Hematopoietic multipotent progenitor cell (in vitro differentiated cells): Measurements from ENCODE around the gene IKBKG. TPM values are rescaled to one million over a fixed set of nuclear protein-coding genes. Genes with fewer than 3 reads are reported as not detected.
"Not testable (repeated sequence)": the region's sequence is repeated elsewhere in the genome, so short reads cannot be mapped to it uniquely, and the experiment has no call there.

Source experiments
- DNase-seq, 3 donors: peaks; one replicate each; pipeline ENCODE4 v3.0.0-alpha.2; 2011 to 2015; ENCODE audit warnings: low read depth in 2 of 3, low spot score in 2 of 3
- total RNA-seq: library from RNA; depleted of rRNA; stranded (reverse); fragments of >200 nt; gene quantifications from one replicate; pipeline ENCODE4 v1.2.3, GENCODE V29; 2012

Gene IKBKG
- total RNA-seq, 1 donor: 13.2 TPM

DNA sequence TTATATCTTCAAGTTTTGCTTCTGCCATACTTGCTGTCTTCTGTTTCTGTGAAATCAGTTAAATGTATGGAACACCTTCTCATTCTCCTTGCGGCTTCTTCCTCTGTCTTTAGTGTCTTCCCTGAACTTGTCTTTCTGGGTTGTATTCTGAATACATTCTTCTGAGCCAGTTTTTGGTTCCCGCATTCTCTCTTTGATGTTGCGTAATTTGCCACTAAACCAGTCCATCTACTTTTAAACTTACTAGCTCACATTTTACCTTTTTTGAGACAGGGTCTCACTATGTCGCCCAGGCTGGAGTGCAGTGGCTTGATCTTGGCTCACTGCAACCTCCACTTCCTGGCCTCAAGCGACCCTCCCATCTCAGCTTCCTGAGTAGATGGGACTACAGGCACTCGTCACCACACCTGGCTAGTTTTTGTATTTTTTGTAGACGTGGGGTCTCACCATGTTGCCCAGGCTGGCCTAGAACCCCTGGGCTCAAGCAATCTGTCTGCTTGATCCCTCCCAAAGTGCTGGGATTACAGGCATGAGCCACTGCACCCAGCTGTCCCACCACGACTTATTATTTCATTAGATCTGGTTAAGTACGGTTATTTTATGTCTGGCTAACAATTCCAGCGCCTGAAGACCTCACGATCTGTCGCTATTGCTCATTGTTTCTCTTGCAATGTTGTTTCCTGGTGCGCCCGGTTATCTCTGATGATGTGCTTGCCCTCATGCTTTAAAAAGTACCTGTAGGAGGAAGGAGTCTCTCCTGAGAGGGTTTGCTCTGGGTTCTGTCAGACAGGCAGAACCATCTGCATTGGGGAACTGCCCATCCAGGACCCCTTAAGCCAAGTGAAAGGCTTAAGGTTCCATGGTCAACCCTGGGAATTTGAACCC, 21.6 kb upstream of the IKBKG start:
- DNase-seq: no peak

DNA sequence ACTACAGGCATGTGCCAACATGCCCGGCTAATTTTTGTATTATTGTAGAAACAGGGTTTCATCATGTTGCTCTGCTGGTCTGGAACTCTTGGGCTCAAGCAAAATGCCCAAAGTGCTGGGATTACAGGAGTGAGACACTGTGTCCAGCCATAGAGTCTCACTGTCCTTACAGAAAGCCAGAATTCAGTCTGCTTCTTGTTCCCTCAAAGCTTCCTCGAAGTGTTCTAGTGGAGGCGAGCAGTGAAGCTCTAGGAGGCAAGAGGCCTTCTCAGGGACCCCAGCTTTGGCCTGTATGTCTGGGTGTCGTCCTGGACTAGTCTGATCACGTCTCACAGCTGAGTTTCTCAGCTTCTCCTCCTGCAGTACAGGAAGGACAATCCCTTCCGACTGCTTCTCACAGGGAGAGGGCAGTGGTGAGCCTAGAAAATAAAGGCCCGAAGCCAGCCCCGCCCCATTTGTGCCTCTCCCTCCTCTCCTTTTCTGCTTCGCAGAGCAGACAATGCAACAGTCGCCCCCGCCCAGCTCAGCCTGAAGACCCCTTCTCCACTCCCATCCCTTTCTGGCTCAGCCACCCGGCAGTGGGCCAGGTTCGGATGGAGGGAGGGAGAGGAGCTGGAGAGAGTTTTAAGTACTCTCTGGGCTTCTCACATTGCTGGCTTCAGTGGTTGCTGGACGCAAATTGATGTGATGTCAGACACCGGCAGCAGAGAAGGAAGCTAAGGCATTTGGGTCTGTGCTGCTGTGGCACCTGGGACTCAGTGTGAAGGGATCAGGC, 20.3 kb upstream of the IKBKG start:
- DNase-seq: peak in 2 of 3 donors; percentile 59 to 62

DNA sequence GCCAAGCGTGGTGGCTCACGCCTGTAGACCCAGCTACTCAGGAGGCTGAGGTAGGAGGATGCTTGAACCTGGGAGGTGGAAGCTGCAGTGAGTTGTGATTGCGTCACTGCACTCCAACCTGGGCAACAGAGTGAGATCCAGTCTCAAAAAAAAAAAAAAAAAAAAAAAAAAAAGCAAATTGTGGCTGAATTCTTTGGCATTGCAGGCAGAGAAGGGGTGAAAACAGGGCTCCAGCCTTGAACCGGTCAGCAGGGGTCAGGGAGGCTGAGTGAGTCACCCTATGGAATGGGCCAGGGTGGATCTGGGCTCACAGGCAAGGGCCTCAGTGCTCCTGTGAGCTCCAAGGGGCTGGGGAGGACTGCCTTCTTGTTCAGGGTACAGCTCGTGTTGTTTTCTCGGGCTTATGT, 18.2 kb upstream of the IKBKG start:
- no peak for DNase-seq

DNA sequence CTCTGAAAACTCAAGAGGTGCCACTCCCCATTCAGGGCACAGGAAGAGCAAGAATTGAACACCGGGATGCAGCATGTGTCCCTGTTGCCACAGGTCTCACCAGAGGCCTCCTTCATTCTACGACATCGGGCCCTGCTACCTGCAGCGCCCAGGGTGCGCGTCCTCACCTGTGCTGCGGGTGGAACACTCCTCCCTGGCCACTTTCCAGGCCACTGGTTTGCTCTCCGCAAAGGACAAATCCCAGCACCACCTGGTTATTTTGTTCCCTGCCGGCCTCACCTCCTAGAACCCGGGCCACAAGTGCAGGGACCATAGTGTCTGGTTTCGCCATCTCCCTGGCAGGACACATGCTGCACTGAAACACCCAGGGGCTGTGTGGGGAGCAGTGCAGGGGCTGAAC, 17.1 kb upstream of the IKBKG start:
- DNase-seq: no peak

DNA sequence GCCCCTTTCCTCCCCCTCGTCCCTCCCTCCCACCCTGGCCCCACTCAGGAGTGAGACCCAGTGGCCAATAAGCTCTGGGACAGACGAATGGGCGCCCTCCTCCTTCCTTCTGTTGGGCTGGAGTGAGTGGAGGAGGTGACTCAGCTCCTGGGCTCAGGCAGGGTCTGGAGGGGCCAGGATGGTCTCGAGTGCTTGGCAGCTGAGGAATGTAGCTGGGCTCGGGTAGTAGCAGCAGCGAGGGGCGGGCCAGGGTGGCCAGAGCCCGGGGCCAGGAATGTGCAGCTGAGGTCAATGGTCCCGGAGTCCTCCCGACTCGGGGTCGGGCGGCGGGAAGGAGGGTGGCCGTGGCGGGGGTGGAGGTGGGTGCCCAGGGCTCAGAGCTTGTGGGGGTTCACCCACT, 15.8 kb upstream of the IKBKG start:
- no peak for DNase-seq

DNA sequence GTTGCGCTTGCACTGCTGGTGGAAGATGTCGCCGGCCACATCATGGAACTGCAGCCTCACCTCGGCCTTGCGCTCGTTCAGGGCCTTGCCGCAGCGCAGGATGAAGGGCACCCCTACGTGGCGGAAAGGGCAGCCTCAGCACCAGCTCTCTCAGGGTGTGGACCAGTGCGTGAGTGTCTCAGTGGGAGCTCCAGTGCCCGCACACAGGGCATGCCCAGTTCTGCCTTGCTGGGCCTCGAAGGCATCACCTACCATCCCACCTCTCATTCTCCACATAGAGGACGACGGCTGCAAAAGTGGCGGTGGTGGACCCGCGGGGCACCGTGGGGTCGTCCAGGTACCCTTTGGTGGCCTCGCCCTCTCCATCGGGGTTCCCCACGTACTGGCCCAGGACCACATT, 14.7 kb upstream of the IKBKG start:
- DNase-seq: no peak

DNA sequence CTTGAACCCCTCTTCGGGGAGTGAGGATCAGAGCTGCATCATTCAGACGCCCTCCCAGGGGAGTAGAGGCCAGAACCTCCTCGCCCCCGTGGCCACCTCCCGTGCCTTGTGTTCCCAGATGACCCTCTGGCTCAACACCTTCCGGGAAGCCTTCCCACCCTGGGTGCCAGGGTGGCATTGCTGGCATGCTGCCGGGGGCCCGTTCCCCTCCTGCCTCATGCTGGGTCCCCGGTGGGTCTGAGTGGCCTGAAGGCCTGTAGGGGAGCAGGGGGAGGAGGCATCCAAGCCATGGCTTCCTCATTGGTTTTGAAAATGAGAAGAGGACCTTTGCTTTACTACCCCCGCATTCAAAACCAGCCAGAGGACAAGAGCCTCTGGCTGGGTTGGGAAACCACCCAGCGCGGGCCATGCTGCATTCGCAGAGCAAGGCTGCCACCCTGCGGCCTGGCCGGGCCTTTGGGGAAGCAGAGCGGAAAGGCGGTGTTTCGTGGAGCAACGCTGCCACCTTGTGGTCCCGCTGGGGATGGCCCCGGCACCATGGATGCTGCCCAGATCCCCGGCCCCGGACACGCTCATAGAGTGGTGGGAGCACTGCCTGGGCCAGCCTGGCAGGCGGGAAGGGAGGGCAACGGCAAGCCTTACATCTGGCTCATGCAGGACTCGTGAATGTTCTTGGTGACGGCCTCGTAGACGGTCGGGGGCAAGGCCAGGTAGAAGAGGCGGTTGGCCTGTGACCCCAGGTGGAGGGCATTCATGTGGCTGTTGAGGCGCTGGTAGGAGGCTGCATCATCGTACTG, 12.7 kb upstream of the IKBKG start:
- DNase-seq: peak; percentile 79 to 84 (median 84)

DNA sequence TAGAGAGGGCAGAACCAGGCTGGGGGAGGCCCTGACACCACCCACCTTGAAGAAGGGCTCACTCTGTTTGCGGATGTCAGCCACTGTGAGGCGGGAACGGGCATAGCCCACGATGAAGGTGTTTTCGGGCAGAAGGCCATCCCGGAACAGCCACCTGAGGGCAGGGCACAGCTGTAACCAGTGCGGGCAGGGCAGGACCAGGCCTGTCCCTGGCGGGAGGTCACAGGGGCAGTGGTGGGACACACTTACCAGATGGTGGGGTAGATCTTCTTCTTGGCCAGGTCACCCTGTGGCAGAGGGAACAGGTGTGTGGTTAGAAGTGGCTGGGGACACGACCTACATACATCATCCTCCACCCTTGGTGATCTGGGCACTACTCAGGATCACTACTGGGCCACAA, 11.5 kb upstream of the IKBKG start:
- no peak for DNase-seq

DNA sequence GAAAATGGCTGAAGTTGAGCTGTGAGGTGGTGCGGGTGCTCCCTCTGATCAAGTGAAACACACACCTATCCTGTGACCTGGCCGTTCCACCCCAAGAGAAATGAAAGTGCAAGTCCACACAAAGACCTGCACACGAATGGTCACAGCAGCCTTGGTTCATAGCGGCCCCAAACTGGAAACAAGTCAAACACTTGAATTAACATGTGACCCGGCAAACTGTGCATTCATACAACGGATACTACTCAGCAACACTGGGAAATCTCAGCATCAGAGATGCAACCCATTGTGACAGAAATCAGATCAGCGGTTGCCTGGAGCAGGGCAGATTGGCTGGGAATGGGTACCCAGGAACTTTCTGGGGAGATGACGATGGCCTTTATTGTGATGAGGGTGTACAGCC, 8.3 kb upstream of the IKBKG start:
- DNase-seq: no peak

DNA sequence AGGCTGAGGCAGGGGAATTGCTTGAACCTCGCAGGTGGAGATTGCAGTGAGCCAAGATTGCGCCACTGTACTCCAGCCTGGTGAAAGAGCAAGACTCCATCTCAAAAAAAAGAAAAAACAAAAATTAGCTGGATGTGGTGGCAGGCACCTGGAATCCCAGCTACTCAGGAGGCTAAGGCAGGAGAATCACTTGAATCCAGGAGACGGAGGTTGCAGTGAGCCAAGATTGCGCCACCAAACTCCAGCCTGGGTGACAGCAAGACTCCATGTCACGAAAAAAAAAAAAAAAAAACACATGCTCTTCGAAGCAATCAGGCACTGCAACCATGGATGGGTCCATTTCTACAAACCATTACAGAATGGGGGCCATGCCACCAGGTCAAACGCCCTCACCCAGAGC, 7.1 kb upstream of the IKBKG start:
- not testable (repeated sequence) for DNase-seq

DNA sequence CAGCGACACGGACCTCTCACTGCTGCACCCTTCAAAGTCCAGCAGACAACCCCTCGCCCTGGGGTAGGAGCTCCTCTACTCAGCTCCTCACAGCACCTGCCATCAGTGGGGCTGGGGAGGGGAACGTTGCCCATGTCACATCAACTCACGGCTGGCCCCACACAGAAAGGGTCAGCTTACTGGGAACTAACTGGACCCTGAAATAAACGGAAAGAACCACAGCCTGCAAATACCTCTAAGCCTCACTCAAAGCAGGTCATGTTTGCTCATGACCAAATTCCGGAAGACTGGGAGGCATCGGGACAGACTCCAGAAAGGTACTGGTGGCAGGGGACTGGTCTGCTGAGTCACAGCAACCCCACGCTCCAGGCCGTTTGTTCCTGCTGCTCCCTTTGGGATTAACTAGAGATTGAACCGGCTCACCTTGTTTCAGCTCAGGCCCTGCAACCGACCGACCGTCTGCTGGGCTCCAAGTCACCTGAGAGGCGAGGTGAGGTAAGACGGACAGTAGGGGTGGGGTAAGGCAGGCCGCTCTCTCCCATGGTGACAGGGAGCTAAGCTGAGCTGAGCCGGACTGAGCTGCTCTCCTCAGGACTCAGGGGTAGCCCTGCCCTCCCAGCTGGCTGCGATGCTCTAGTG, 6.4 kb upstream of the IKBKG start:
- DNase-seq: no peak

DNA sequence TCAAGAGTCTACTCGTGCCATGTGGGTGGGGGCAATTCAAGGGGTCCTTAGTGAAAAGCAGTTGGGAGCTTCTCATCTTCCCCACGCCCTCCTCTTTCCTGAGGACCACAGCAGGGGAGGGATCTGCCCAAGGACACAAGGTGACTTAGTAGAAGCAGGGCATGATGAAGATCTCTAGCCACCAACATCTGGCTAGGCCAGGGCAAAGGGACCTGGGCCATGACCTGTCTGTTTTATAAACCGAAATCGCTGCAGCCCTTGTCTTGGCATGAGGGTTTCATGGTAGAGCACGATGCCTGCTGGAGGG, 5.9 kb upstream of the IKBKG start:
- DNase-seq: no peak

DNA sequence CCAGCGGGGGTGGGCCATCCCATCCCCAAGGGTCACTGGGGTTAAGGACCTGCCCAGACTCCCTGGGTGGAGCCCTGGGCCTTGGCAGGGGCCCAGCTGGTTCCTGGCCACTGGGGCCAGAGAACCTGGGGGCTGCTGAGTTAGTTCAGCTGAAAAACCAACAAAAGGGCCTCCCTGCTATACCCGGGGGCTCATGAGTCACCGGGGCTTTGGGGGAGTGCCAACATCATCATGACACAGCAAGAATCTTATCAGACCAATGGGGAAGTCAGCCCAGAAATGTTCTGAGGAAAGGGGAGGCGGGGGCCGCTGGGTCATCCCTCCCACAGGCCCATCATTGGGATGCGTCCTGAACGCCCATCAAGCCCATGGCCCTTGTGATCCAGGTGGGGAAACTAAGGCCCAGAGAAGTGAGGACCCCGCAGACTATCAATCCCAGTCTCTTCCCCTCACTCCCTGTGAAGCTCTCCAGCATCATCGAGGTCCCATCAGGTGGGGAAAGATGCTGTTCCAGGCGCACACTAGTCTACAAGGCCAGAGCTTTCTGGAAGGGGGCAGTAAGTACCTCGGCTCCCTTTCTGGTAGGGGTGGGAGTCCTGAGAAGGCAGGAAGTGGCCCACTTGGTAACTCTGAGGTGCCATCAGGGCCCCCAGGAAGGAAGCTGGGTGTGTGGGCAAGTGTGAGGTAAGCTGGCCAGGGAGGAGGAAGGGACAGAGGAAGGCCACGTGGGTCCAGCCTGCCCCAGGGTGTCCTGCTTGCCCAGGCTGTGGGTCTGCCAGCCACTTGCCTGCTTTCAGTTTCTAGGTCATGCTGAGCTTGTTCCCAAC, 5.3 kb upstream of the IKBKG start:
- peak in 2 of 3 donors; percentile 87 to 93 for DNase-seq

DNA sequence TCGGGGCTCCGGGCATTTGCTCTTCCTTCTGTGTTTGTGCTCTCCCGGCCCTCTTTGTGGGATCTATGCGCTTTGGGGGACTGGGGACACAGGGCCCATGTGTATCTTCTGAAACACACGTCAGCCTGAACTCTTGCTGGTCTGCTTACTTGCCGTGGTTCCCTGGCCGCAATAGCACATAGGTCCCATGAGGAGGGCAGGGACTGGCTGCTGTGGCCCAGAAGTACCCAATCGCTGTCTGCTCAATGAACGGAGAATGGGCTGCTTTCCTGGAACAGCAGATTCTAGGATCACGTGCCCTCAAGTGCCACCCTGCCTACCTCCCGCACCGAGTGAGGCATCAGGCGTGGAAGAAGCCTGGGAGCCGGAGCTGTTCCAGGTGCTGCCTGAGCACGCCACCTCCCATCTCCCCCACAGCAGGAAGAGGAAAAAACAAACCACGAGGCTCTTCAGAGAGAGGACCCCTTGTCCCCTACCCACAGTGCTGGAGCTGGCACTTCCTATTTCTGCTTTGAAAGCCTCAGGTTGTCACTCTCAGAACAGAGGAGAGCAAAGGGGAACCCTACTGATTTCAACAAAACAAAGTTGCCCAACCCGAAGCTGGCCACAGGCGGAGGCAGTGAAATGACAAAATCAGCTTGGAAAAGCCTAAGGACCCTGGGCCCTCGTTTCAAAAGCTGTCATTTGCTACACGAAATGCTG, 4.5 kb upstream of the IKBKG start:
- DNase-seq: peak in 2 of 3 donors; percentile 61 to 78

DNA sequence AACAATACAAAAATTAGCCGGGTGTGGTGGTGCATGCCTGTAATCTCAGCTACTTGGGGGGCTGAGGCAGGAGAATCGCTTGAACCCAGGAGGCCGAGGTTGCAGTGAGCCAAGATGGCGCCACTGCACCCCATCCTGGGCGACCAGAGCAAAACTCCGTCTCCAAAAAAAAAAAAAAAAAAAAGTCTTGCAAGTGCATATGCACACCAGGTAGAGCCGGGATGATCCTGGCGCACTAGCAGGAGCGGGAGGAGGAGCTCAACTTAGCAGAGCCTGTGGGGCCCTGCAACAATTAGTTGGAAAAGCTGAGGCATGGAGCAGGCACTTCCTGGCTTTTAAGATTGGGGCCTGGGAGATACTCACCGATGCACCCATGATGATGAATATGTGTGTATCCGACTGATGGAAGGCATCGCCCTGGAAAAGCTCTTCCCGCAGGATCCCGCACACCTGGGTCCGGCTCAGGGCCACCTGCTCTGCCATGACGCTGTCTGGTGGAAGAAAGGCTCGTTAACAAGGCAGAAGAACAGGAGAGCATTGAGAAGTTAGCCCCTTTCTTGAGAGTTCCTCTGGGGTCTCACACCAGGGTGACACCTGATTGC, 1.6 kb upstream of the IKBKG start:
- DNase-seq: no peak

DNA sequence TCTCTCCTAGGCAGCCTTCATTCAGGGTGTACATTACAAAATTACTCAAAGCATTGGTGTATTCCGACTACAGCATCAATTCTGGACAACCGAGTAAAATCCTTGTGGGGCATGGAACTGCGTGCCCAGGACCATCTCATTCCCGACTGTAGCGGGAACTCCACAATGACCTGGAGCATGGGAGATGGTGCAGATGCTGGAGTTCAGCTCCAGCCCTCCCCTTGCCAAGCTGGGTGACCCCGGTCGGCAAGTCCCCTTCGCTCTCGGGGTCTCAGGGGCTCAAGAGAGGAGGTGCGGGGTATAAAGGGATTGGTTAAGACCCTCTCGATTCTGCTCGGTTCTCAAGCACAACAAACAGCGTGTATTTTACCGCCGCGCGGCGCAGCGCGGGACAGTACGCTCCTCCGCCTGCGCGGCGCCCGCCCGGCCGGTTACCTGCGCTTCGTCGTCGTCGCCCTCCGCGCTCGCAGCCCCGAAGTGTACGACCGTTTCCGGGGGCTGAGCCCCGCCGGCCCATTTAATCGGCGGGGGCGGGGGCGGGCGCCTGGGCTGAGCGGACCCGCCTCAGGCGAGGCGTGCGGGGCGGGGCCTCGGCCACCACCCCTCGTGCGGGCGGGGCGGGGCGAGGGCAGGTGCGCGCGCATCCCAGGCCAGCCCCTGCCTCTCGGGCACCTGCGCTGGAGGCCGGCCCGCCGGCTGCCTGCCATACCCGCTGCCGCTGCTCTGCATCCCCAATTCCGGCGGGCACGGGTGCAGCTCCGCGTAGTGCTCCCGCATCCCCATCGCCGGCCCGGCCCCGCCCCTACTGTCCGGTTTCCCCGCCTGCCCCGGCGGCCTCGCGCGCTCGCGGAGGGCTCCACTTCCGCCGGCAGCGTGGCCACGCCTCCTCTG, 821 bp upstream of the IKBKG start, which contains the start of gene G6PD:
Gene G6PD (minus strand): TSS at position 493 of the 891 bp plus-strand sequence. CDS start 691 bp downstream, outside the sequence.
- peak; percentile 58 to 73 (median 64) for DNase-seq

DNA sequence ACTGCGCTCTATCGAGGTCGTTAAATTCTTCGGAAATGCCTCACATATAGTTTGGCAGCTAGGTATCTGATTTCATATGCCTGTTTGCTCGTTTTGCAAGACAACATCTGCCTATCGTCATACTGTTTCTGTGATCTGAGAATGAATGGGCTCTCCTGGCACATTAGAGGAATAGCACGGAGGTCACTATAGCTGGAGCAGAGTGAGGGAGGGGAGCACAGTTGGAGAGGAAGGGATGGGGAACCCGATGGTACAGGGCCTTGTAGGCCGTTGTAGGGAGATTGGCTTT, 552 bp downstream of the IKBKG start:
- no peak for DNase-seq

DNA sequence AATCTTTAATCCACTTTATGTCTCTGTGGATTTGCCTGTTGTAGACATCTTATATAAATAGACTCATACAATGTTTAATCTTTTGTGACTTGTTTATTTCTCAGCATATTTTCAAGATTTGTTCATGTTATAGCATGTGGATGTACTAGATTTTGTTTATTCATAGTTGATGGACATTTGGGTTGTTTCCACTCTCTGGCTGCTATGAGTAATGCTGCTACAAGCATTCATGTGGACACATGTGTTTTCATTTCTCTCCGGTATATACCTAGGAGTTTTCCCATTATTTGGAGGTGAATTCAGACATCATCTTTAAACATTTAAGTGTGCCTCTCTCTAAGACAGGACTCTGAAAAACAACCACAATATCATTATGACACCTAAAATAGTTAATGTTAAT, 2.3 kb downstream of the IKBKG start:
- DNase-seq: no peak
